H1 (cell line): ENCODE measurements around the gene HNRNPA1. TPM values are rescaled to one million over a fixed set of nuclear protein-coding genes. Genes with fewer than 3 reads are reported as not detected.

ENCODE experiments used
- CTCF ChIA-PET: fragments of 300-600 bp; sonication (Branson Sonifier 250); formaldehyde crosslinking; loops from one replicate; lab custom pipeline; 2021; ENCODE audit not compliant: partially characterized antibody; lab: Charles Lee
- POLR2A ChIA-PET: fragments of 300-600 bp; sonication (Branson Sonifier 250); formaldehyde crosslinking; loops from one replicate; lab custom pipeline; 2021; ENCODE audit warnings: inconsistent platforms; ENCODE audit not compliant: partially characterized antibody; lab: Charles Lee
- DNase-seq, 2 experiments: peaks; one replicate each; pipeline versions ENCODE4 v3.0.0 to v3.0.0-alpha.2; 2010 to 2022; ENCODE audit warnings: low spot score in 2 of 2, low read depth in 1 of 2, mixed read lengths in 1 of 2
- FAIRE-seq: peaks from 2 replicates; lab custom pipeline; 2011; peaks lifted over from hg19 to GRCh38; lab: Jason Lieb, UNC
- H2AFZ ChIP-seq: 2 replicates; pipeline ENCODE4 v1.8.1; 2012; ENCODE audit warnings: low read length, inconsistent platforms
- H2AK5ac ChIP-seq: 2 replicates; pipeline ENCODE4 v1.6.1; 2013; ENCODE audit warnings: low read depth, low read length
- H2BK120ac ChIP-seq: replicated peaks from 2 replicates; pipeline ENCODE3; 2013; ENCODE audit warnings: low read depth, low read length, inconsistent platforms
- H2BK12ac ChIP-seq: 2 replicates; pipeline ENCODE4 v1.6.1; 2013; ENCODE audit warnings: low read depth, low read length
- H2BK15ac ChIP-seq: 2 replicates; pipeline ENCODE4 v1.6.1; 2013; ENCODE audit warnings: low read length
- H2BK20ac ChIP-seq: 2 replicates; pipeline ENCODE4 v1.6.1; 2013; ENCODE audit warnings: low read length
- H2BK5ac ChIP-seq: 2 replicates; pipeline ENCODE4 v1.6.1; 2013; ENCODE audit warnings: low read depth, low read length
- H3K14ac ChIP-seq: 2 replicates; pipeline ENCODE4 v1.6.1; 2013; ENCODE audit warnings: inconsistent platforms; ENCODE audit not compliant: insufficient read length
- H3K18ac ChIP-seq: 2 replicates; pipeline ENCODE4 v1.6.1; 2013; ENCODE audit warnings: low read length; ENCODE audit errors: extremely low read depth
- H3K23ac ChIP-seq: 2 replicates; pipeline ENCODE4 v1.6.1; 2013; ENCODE audit warnings: inconsistent platforms; ENCODE audit not compliant: insufficient read length
- H3K23me2 ChIP-seq: 2 replicates; pipeline ENCODE4 v1.6.1; 2013; ENCODE audit warnings: low read depth, low read length
- H3K27ac ChIP-seq: 2 replicates; pipeline ENCODE4 v1.6.1; 2011; ENCODE audit warnings: low read depth, low read length, inconsistent platforms
- H3K27me3 ChIP-seq, 4 experiments: replicated peaks in 1 of 4; 1 replicate in 1 of 4; 2 replicates in 3 of 4; pipeline versions ENCODE4 v1.6.1 to v1.8.1; 2011 to 2013; ENCODE audit warnings: low read length in 3 of 4, mild to moderate bottlenecking in 3 of 4, inconsistent platforms in 2 of 4, mixed read lengths in 2 of 4, moderate library complexity in 1 of 4; ENCODE audit not compliant: control insufficient read depth in 3 of 4, insufficient read depth in 3 of 4; ENCODE audit errors: extremely low read depth in 1 of 4
- H3K36me3 ChIP-seq, 4 experiments: 2 replicates each; pipeline versions ENCODE4 v1.6.1 to v1.8.1; 2011 to 2013; ENCODE audit warnings: mild to moderate bottlenecking in 4 of 4, low read length in 3 of 4, moderate library complexity in 2 of 4, control low read depth in 1 of 4, inconsistent platforms in 1 of 4; ENCODE audit not compliant: insufficient read depth in 4 of 4, control insufficient read depth in 2 of 4
- H3K4ac ChIP-seq: replicated peaks from 2 replicates; pipeline ENCODE3; 2013; ENCODE audit warnings: low read length, low read depth, mixed read lengths, inconsistent platforms; ENCODE audit not compliant: insufficient read length
- H3K4me1 ChIP-seq, 4 experiments: replicated peaks in 1 of 4; 1 replicate in 1 of 4; 2 replicates in 3 of 4; pipeline versions ENCODE4 v1.6.1 to v1.8.1; 2011 to 2013; ENCODE audit warnings: low read length in 3 of 4, inconsistent platforms in 2 of 4, mixed read lengths in 1 of 4; ENCODE audit not compliant: insufficient read depth in 4 of 4, control insufficient read depth in 3 of 4
- H3K4me2 ChIP-seq, 2 experiments: 2 replicates each; pipeline versions ENCODE4 v1.6.1 to v1.8.1; 2011 to 2013; ENCODE audit warnings: low read depth in 2 of 2, low read length in 2 of 2, control low read depth in 1 of 2, inconsistent platforms in 1 of 2, mild to moderate bottlenecking in 1 of 2; ENCODE audit not compliant: insufficient read depth in 1 of 2
- H3K4me3 ChIP-seq, 4 experiments: fragments of 200-600, 300-600 bp in 1 of 4; sonication (generic), shearing (Covaris generic), sonication (Bioruptor Twin) in 1 of 4; 2 replicates each; pipeline versions ENCODE4 v1.5.1 to v1.8.1; 2011 to 2016; ENCODE audit warnings: low read length in 4 of 4, low read depth in 3 of 4, control low read depth in 2 of 4, inconsistent platforms in 2 of 4, mild to moderate bottlenecking in 2 of 4, mixed read lengths in 1 of 4, moderate library complexity in 1 of 4; ENCODE audit not compliant: insufficient read depth in 2 of 4; ENCODE audit errors: extremely low read depth in 1 of 4
- H3K56ac ChIP-seq: replicated peaks from 2 replicates; pipeline ENCODE3; 2013; ENCODE audit warnings: low read depth, mild to moderate bottlenecking, mixed read lengths, low read length, inconsistent platforms; ENCODE audit not compliant: insufficient read length
- H3K79me1 ChIP-seq: 2 replicates; pipeline ENCODE4 v1.6.1; 2013; ENCODE audit warnings: low read depth, low read length, control low read depth
- H3K79me2 ChIP-seq, 2 experiments: 2 replicates each; pipeline versions ENCODE4 v1.6.1 to v1.8.1; 2012 to 2013; ENCODE audit warnings: low read length in 2 of 2, mild to moderate bottlenecking in 2 of 2, inconsistent platforms in 1 of 2; ENCODE audit not compliant: insufficient read depth in 2 of 2, control insufficient read depth in 1 of 2
- H3K9ac ChIP-seq, 4 experiments: replicated peaks in 1 of 4; 1 replicate in 1 of 4; 2 replicates in 3 of 4; pipeline versions ENCODE4 v1.6.1 to v1.8.1; 2011 to 2013; ENCODE audit warnings: low read depth in 3 of 4, low read length in 3 of 4, control low read depth in 2 of 4, mild to moderate bottlenecking in 2 of 4, moderate library complexity in 2 of 4, inconsistent platforms in 1 of 4; ENCODE audit errors: extremely low read depth in 1 of 4
- H3K9me3 ChIP-seq, 2 experiments: 2 replicates each; pipeline versions ENCODE4 v1.6.1 to v1.8.1; 2012 to 2013; ENCODE audit warnings: mild to moderate bottlenecking in 2 of 2, moderate library complexity in 2 of 2, control low read depth in 1 of 2, inconsistent platforms in 1 of 2, low read depth in 1 of 2, low read length in 1 of 2, mixed read lengths in 1 of 2; ENCODE audit not compliant: insufficient read depth in 2 of 2
- H4K20me1 ChIP-seq, 2 experiments: replicated peaks in 1 of 2; 2 replicates each; pipeline versions ENCODE3 to v1.8.1; 2011 to 2013; ENCODE audit warnings: inconsistent platforms in 2 of 2, low read length in 2 of 2, mild to moderate bottlenecking in 1 of 2; ENCODE audit not compliant: insufficient read depth in 2 of 2, control insufficient read depth in 1 of 2
- H4K5ac ChIP-seq: 2 replicates; pipeline ENCODE4 v1.6.1; 2013; ENCODE audit warnings: low read length, low read depth, mixed read lengths, inconsistent platforms; ENCODE audit not compliant: insufficient read length
- H4K8ac ChIP-seq: 2 replicates; pipeline ENCODE4 v1.8.0; 2013; ENCODE audit warnings: mild to moderate bottlenecking, moderate library complexity, low read length, inconsistent platforms; ENCODE audit not compliant: insufficient read depth; ENCODE audit errors: extremely low read depth
- H4K91ac ChIP-seq: replicated peaks from 2 replicates; pipeline ENCODE3; 2013; ENCODE audit warnings: low read length, mixed read lengths, inconsistent platforms; ENCODE audit not compliant: insufficient read length
- CBX5 ChIP-seq: fragments of 300-800, 300-1000 bp; sonication (generic); IDR thresholded peaks from 2 replicates; pipeline ENCODE4 v1.7.1; 2016; ENCODE audit warnings: antibody characterized with exemption, low read length, low read depth
- CHD2 ChIP-seq: IDR thresholded peaks from 2 replicates; pipeline ENCODE4 v1.6.1; 2012; ENCODE audit warnings: low read length, improper control_type of control experiment
- E2F6 ChIP-seq: IDR thresholded peaks from 2 replicates; pipeline ENCODE4 v1.6.1; 2012; ENCODE audit warnings: inconsistent platforms
- GTF2F1 ChIP-seq: IDR thresholded peaks from 2 replicates; pipeline ENCODE4 v1.6.1; 2012; ENCODE audit warnings: low read depth, low read length, improper control_type of control experiment, borderline replicate concordance
- HDAC6 ChIP-seq: IDR thresholded peaks from one replicate; pipeline ENCODE4 v1.7.1; 2012; ENCODE audit warnings: low read depth, mild to moderate bottlenecking, inconsistent platforms, low read length, moderate library complexity
- JUND ChIP-seq: IDR thresholded peaks from 2 replicates; pipeline ENCODE4 v1.6.1; 2011; ENCODE audit warnings: mild to moderate bottlenecking, improper control_type of control experiment, low read length
- KDM1A ChIP-seq: fragments of 200-600, 300-600 bp; sonication (generic); IDR thresholded peaks from 2 replicates; pipeline ENCODE4 v1.7.1; 2016; ENCODE audit warnings: mild to moderate bottlenecking, low read length, borderline replicate concordance
- SP2 ChIP-seq: IDR thresholded peaks from 2 replicates; pipeline ENCODE4 v1.6.1; 2012; ENCODE audit warnings: mild to moderate bottlenecking, low read length, inconsistent platforms
- SP4 ChIP-seq: IDR thresholded peaks from 2 replicates; pipeline ENCODE4 v1.6.1; 2012; ENCODE audit warnings: low read length, inconsistent platforms
- SRF ChIP-seq: IDR thresholded peaks from 2 replicates; pipeline ENCODE4 v1.6.1; 2011; ENCODE audit warnings: mild to moderate bottlenecking, low read depth, low read length, moderate library complexity
- SUZ12 ChIP-seq: fragments of 200-600 bp; sonication (generic); IDR thresholded peaks from 2 replicates; pipeline ENCODE4 v1.6.1; 2012; ENCODE audit warnings: mild to moderate bottlenecking, inconsistent platforms, low read length, moderate library complexity, mixed read lengths
- ZNF274 ChIP-seq: IDR thresholded peaks from 2 replicates; pipeline ENCODE4 v1.7.0; 2012; ENCODE audit warnings: low read length, borderline replicate concordance; ENCODE audit errors: extremely low read depth
- WGBS, 2 experiments: shearing (Covaris generic) in 1 of 2; methylation state at CpG; one replicate each; pipeline versions ENCODE4 v1.1.6 to v1.1.7; 2013 to 2015; ENCODE audit warnings: low lambda C conversion rate in 2 of 2, mixed read lengths in 2 of 2, inconsistent platforms in 1 of 2, low coverage in 1 of 2, missing lambda C conversion rate in 1 of 2; ENCODE audit not compliant: insufficient replicate concordance in 2 of 2, insufficient coverage in 1 of 2, insufficient read length in 1 of 2; ENCODE audit errors: extremely low coverage in 1 of 2, missing lambda C conversion rate in 1 of 2; 5-methylcytosine and 5-hydroxymethylcytosine counted together
- polyA plus RNA-seq, 7 experiments: library from polyadenylated mRNA; depleted of rRNA in 3 of 7; stranded (reverse) in 5 of 7; unstranded in 2 of 7; fragments of >200 nt in 5 of 7; fragments of 200-250 nt in 2 of 7; gene quantifications; 1 replicate in 5 of 7; 2 replicates in 1 of 7; 4 replicates in 1 of 7; pipeline versions ENCODE4 v1.2.1 to v1.2.3, GENCODE V29; 2011 to 2013; ENCODE audit warnings: missing spikeins in 2 of 7, mixed read lengths in 2 of 7
- total RNA-seq: library from RNA; stranded (reverse); fragmentation: NEBNext Ultra II Directional; extraction: Animal tissue kit (Norgen Biotek cat#: 25700); gene quantifications from 2 replicates; pipeline ENCODE4 v1.2.1, GENCODE V29; 2021

The HNRNPA1 gene
- total and polyA plus RNA-seq, 2 of the 8 experiments (the other 6 are each of a cell fraction or from before 2014, with no cell fraction given): 835 to 2,738 TPM

GRCh38 chr12:54299515-54300224 is 19.1 kb downstream of the HNRNPA1 start:
- 88% methylated on average over 8 of the region's 8 CpGs; no CpG with 5 or more reads in 1 of the 2 experiments for WGBS, 2 experiments
- no peak for FAIRE-seq
- CTCF ChIA-PET: interaction anchor here (0.7 to 14.9 kb wide), 18 partner anchors 8 to 119 kb away, joined by 3 to 618 read pairs (median 6); partner anchors contain the start of gene COPZ1
- TF ChIP-seq CHD2 (no peak), E2F6 (no peak), KDM1A (no peak), SP2 (no peak), GTF2F1 (no peak), SUZ12 (no peak), ZNF274 (no peak), JUND (no peak), SRF (no peak), HDAC6 (no peak), SP4 (no peak), CBX5 (no peak)

More at GRCh38 chr12:54299515-54300224, 19.1 kb downstream of the HNRNPA1 start:
- no peaks in the 10 kb centered on the region for H3K79me1 ChIP-seq
- no peak overlapping the region for H4K5ac ChIP-seq
- POLR2A ChIA-PET: interaction anchor here (0.8 to 4.8 kb wide), 15 partner anchors 8 to 59 kb away, joined by 3 to 105 read pairs (median 6); partner anchors contain the start of genes CBX5, COPZ1 and HNRNPA1
- no peak overlapping the region for H2BK15ac ChIP-seq
- H3K9me3 ChIP-seq: no peaks in the 10 kb centered on the region
- H4K8ac ChIP-seq: no peak overlapping the region
- no peak overlapping the region for H3K56ac ChIP-seq
- no peaks in the 10 kb centered on the region for H3K79me2 ChIP-seq
- H3K18ac ChIP-seq: peak overlapping the region; percentile 55; the same call in 1 of the 2 replicates
- no peak overlapping the region for H3K9ac ChIP-seq
- DNase-seq: no peak
- no peak overlapping the region for H2AK5ac ChIP-seq
- H3K36me3 ChIP-seq: no peaks in the 10 kb centered on the region; a peak in 1 of 8 replicates
- H3K4me2 ChIP-seq: peak overlapping the region; percentile 85 to 97; a peak in 3 of 4 replicates
- H3K27ac ChIP-seq: no peak overlapping the region
- H3K4ac ChIP-seq: no peak overlapping the region
- H2BK20ac ChIP-seq: no peak overlapping the region
- H3K23ac ChIP-seq: no peak overlapping the region
- H2BK120ac ChIP-seq: no peak overlapping the region
- no peak overlapping the region for H3K14ac ChIP-seq
- no peak overlapping the region for H2AFZ ChIP-seq
- H3K4me1 ChIP-seq: peaks cover 12 to 32% (median 21%) of the 10 kb centered on the region in 4 experiments
- H4K91ac ChIP-seq: peak overlapping the region; percentile 5
- H3K23me2 ChIP-seq: peaks cover 6% of the 10 kb centered on the region; the same call in 1 of the 2 replicates
- peaks cover 0 to 7% (median 0%) of the 10 kb centered on the region in 4 experiments; a peak in 1 of 7 replicates for H3K27me3 ChIP-seq
- no peaks in the 10 kb centered on the region for H4K20me1 ChIP-seq
- H2BK12ac ChIP-seq: 0 out of 2 replicates have a peak overlapping the region, but pooled peaks have one; percentile 10
- H2BK5ac ChIP-seq: no peak overlapping the region
- peak overlapping the region; percentile 24 to 63 (median 46); a peak in 7 of 8 replicates for H3K4me3 ChIP-seq
